ENCODE measurements around the gene PRSS23.
"Not testable (repeated sequence)": the region's sequence is repeated elsewhere in the genome, so short reads cannot be mapped to it uniquely, and the experiment has no call there.

PRSS23 gene

DNA sequence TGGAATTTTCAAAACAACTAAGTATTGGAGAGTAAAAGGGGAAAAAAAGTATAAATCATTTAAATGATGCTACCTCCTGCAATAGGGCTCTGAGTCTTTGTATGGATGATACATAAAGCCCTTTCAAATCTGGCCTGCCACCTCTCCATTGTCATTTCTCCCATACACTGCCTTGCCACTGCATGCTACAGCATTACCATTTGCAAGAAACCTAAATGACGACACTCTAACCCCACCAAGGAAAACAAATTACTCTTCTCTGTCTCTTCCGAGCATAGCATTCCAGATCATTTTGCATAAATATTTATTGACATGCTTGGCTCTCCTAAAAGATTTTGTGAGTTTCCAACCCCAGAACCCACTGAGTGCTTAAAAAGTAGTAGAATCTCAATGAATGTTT lies 34.5 kb upstream of the PRSS23 start:
- Histone ChIP-seq H3K9me3 (ENCODE audit: insufficient read depth, low read length) (no peaks in the 10 kb centered on the region), H3K4me1 (ENCODE audit: insufficient read depth, insufficient read length) (no peaks in the 10 kb centered on the region), H3K9ac (ENCODE audit: insufficient read length, low read depth) (no peak overlapping the region), H3K36me3 (ENCODE audit: insufficient read depth, insufficient read length, low read length) (no peaks in the 10 kb centered on the region), H3K4me3 (ENCODE audit: insufficient read length, low read depth) (no peak overlapping the region), H3K27me3 (ENCODE audit: insufficient read depth, insufficient read length) (no peaks in the 10 kb centered on the region)
- no peak for TF ChIP-seq SUZ12 (IDR thresholded peaks at IDR 0.05; ENCODE audit: extremely low read depth, insufficient read depth, insufficient read length)
- no peak for TF ChIP-seq ZNF274 (IDR thresholded peaks at IDR 0.05; ENCODE audit: low read depth, low read length)
- TF ChIP-seq YY1 (IDR thresholded peaks at IDR 0.05; ENCODE audit: insufficient read depth, insufficient read length): no peak
- no peak for DNase-seq (ENCODE audit: low read depth, low spot score)

DNA sequence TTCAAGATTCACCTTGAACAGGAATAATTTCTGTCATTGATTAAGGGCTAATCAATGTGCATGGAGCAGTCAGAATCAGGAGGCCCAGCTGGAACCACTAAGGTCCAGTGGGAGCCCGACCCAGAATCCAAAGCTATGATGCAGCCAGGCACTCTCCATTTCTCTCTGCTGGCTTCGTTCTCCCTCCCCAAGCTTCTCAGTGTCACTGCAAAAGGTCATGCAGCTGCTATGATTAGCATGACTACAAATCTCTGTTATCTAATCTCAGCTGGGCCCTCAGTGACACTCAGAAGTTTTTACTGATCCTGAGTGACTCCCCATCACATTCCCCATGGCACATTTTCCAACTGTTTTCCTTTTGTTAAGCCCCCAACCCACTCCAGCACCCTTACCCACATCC lies 31.1 kb upstream of the PRSS23 start:
- H3K36me3 ChIP-seq (ENCODE audit: insufficient read depth, insufficient read length, low read length): no peaks in the 10 kb centered on the region
- H3K9ac ChIP-seq (ENCODE audit: insufficient read length, low read depth): no peak overlapping the region
- no peaks in the 10 kb centered on the region for H3K4me1 ChIP-seq (ENCODE audit: insufficient read depth, insufficient read length)
- peaks cover 8% of the 10 kb centered on the region; the same call in 1 of the 2 replicates for H3K9me3 ChIP-seq (ENCODE audit: insufficient read depth, low read length)
- no peak overlapping the region for H3K4me3 ChIP-seq (ENCODE audit: insufficient read length, low read depth)
- no peak for DNase-seq (ENCODE audit: low read depth, low spot score)
- no peaks in the 10 kb centered on the region for H3K27me3 ChIP-seq (ENCODE audit: insufficient read depth, insufficient read length)
- TF ChIP-seq YY1 (IDR thresholded peaks at IDR 0.05; ENCODE audit: insufficient read depth, insufficient read length) (no peak), ZNF274 (IDR thresholded peaks at IDR 0.05; ENCODE audit: low read depth, low read length) (no peak), SUZ12 (IDR thresholded peaks at IDR 0.05; ENCODE audit: extremely low read depth, insufficient read depth, insufficient read length) (no peak)

DNA sequence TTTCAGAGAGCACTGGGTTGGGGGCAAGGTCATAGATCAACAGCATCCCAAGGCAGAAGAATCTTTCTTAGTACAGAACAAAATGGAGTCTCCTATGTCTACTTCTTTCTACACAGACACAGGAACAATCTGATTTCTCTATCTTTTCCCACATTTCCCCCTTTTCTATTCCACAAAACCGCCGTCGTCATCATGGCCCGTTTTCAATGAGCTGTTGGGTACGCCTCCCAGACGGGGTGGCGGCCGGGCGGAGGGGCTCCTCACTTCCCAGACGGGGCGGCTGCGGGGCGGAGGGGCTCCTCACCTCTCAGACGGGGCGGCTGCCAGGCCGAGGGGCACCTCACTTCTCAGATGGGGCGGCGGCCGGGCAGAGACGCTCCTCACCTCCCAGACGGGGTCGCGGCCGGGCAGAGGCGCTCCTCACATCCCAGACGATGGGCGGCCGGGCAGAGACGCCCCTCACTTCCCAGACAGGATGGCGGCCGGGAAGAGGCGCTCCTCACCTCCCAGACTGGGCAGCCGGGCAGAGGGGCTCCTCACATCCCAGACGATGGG lies 29.8 kb upstream of the PRSS23 start:
- not testable (repeated sequence) for H3K9me3 ChIP-seq (ENCODE audit: insufficient read depth, low read length); DNase-seq (ENCODE audit: low read depth, low spot score); H3K9ac ChIP-seq (ENCODE audit: insufficient read length, low read depth); H3K36me3 ChIP-seq (ENCODE audit: insufficient read depth, insufficient read length, low read length); H3K27me3 ChIP-seq (ENCODE audit: insufficient read depth, insufficient read length); H3K4me3 ChIP-seq (ENCODE audit: insufficient read length, low read depth); H3K4me1 ChIP-seq (ENCODE audit: insufficient read depth, insufficient read length)

DNA sequence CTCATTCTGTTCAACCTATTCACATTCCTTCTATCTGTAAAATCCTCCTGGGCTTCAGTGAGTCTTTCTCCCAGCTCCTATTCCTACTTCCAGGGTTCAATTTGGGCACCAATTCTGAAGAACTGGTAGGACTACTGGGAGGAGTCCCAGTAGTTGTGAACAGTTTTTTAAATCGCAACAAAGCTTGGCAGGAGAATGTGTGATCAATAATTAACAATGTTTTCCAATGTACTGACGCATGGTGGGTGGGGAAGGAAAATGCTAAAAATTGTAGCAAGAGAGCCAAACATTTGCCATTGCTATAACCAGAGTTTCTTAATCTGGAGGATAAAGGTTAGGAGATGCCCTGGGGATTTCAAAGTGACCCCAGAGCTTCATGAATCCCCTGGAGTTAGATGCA lies 27.3 kb upstream of the PRSS23 start:
- Histone ChIP-seq H3K9me3 (ENCODE audit: insufficient read depth, low read length) (peaks cover 8% of the 10 kb centered on the region; the same call in 1 of the 2 replicates), H3K36me3 (ENCODE audit: insufficient read depth, insufficient read length, low read length) (no peaks in the 10 kb centered on the region), H3K4me1 (ENCODE audit: insufficient read depth, insufficient read length) (no peaks in the 10 kb centered on the region), H3K4me3 (ENCODE audit: insufficient read length, low read depth) (no peak overlapping the region), H3K9ac (ENCODE audit: insufficient read length, low read depth) (no peak overlapping the region), H3K27me3 (ENCODE audit: insufficient read depth, insufficient read length) (no peaks in the 10 kb centered on the region)
- TF ChIP-seq SUZ12 (IDR thresholded peaks at IDR 0.05; ENCODE audit: extremely low read depth, insufficient read depth, insufficient read length) (no peak), ZNF274 (IDR thresholded peaks at IDR 0.05; ENCODE audit: low read depth, low read length) (no peak), YY1 (IDR thresholded peaks at IDR 0.05; ENCODE audit: insufficient read depth, insufficient read length) (no peak)
- no peak for DNase-seq (ENCODE audit: low read depth, low spot score)

DNA sequence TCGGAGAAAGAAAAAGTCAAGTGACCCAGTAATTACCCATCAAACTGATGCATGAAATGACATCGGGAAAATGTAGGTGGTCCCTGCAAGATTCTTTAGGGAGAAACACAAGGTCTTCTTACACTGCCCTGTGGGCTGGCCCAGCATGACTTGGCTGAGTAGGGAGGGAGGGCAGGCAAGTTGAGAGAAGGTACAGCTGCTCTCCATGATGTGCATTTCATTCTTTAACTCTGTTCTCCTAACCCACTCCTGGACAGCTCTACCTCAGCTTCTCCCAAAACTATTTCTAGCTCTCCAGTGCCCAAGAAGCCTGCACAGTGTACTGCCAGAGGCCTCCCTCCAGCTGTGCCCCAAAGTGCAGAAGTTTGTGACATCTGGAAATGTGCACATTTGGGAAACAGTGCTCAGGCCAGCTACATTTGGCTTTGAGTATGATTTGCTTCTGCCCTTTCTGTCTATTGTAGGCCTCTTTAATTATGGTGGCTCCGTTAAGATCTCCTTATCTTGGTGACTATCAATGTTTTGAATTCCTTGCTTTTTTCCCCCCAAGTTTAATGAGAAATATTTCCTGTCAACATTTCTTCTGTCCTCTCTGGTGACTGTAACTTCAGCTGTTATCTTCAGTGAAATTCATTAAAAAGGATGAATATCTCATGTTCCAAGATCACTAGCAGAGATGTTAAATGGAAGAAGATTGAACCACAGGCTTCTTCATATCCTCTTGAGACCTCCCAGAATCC lies 26.7 kb upstream of the PRSS23 start:
- DNase-seq (ENCODE audit: low read depth, low spot score): no peak
- H3K36me3 ChIP-seq (ENCODE audit: insufficient read depth, insufficient read length, low read length): no peaks in the 10 kb centered on the region
- H3K27me3 ChIP-seq (ENCODE audit: insufficient read depth, insufficient read length): no peaks in the 10 kb centered on the region
- no peaks in the 10 kb centered on the region for H3K4me1 ChIP-seq (ENCODE audit: insufficient read depth, insufficient read length)
- no peak overlapping the region for H3K4me3 ChIP-seq (ENCODE audit: insufficient read length, low read depth)
- TF ChIP-seq ZNF274 (IDR thresholded peaks at IDR 0.05; ENCODE audit: low read depth, low read length): no peak
- no peak for TF ChIP-seq SUZ12 (IDR thresholded peaks at IDR 0.05; ENCODE audit: extremely low read depth, insufficient read depth, insufficient read length)
- no peak for TF ChIP-seq YY1 (IDR thresholded peaks at IDR 0.05; ENCODE audit: insufficient read depth, insufficient read length)
- H3K9me3 ChIP-seq (ENCODE audit: insufficient read depth, low read length): peaks cover 8% of the 10 kb centered on the region; the same call in 1 of the 2 replicates
- H3K9ac ChIP-seq (ENCODE audit: insufficient read length, low read depth): no peak overlapping the region

DNA sequence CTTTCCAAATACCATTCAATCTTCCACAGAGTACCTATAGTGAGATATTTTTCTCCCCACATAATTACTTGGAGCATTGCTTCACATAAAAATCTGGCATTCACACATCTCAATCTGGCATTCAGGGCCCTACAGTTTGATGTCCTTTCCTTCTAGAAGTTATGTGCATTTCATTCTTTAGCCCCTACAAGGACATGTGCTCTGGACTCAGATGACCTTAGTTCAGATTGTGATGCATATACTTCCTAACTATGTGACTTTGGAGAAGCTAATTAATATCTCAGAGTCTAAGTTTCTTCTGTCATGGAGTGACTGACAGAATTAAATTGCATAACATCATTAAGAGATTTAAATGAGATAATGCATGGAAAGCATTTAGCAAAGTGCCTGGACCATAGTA lies 25.9 kb upstream of the PRSS23 start:
- no peaks in the 10 kb centered on the region for H3K36me3 ChIP-seq (ENCODE audit: insufficient read depth, insufficient read length, low read length)
- no peaks in the 10 kb centered on the region for H3K27me3 ChIP-seq (ENCODE audit: insufficient read depth, insufficient read length)
- peaks cover 8% of the 10 kb centered on the region; the same call in 1 of the 2 replicates for H3K9me3 ChIP-seq (ENCODE audit: insufficient read depth, low read length)
- TF ChIP-seq SUZ12 (IDR thresholded peaks at IDR 0.05; ENCODE audit: extremely low read depth, insufficient read depth, insufficient read length): no peak
- TF ChIP-seq ZNF274 (IDR thresholded peaks at IDR 0.05; ENCODE audit: low read depth, low read length): no peak
- no peaks in the 10 kb centered on the region for H3K4me1 ChIP-seq (ENCODE audit: insufficient read depth, insufficient read length)
- H3K9ac ChIP-seq (ENCODE audit: insufficient read length, low read depth): no peak overlapping the region
- no peak overlapping the region for H3K4me3 ChIP-seq (ENCODE audit: insufficient read length, low read depth)
- no peak for DNase-seq (ENCODE audit: low read depth, low spot score)

DNA sequence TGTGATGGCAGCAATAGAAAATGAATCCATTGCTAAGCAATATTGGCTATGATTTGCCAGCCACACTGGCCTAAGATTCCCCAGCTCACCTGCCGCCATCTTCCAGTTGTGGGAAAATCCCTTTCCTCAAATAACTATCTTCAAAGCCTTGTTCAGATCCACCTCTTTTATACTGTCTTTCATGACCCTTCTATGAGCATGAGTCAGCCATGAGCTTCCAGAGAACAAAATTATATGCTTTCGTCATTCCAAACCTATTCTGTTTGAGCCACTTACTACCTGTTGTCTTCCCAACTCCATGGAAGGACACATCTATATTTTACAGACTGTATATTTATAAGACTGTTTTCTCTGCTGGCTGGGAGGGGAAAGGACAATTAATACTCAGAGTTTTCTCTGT lies 25.0 kb upstream of the PRSS23 start:
- Histone ChIP-seq H3K27me3 (ENCODE audit: insufficient read depth, insufficient read length) (no peaks in the 10 kb centered on the region), H3K4me3 (ENCODE audit: insufficient read length, low read depth) (no peak overlapping the region), H3K9ac (ENCODE audit: insufficient read length, low read depth) (no peak overlapping the region), H3K9me3 (ENCODE audit: insufficient read depth, low read length) (peaks cover 8% of the 10 kb centered on the region; the same call in 1 of the 2 replicates), H3K4me1 (ENCODE audit: insufficient read depth, insufficient read length) (no peaks in the 10 kb centered on the region), H3K36me3 (ENCODE audit: insufficient read depth, insufficient read length, low read length) (no peaks in the 10 kb centered on the region)
- TF ChIP-seq ZNF274 (IDR thresholded peaks at IDR 0.05; ENCODE audit: low read depth, low read length) (no peak), YY1 (IDR thresholded peaks at IDR 0.05; ENCODE audit: insufficient read depth, insufficient read length) (no peak), SUZ12 (IDR thresholded peaks at IDR 0.05; ENCODE audit: extremely low read depth, insufficient read depth, insufficient read length) (no peak)
- DNase-seq (ENCODE audit: low read depth, low spot score): no peak

Measured in NT2/D1 (cell line).